Measurements from ENCODE around the gene H2BW2. TPM values are rescaled to one million over a fixed set of nuclear protein-coding genes. Genes with fewer than 3 reads are reported as not detected.
"Not testable (repeated sequence)": the region's sequence is repeated elsewhere in the genome, so short reads cannot be mapped to it uniquely, and the experiment has no call there.

H2BW2 gene
- total RNA-seq, 2 donors from 2014 or later = not detected

DNA sequence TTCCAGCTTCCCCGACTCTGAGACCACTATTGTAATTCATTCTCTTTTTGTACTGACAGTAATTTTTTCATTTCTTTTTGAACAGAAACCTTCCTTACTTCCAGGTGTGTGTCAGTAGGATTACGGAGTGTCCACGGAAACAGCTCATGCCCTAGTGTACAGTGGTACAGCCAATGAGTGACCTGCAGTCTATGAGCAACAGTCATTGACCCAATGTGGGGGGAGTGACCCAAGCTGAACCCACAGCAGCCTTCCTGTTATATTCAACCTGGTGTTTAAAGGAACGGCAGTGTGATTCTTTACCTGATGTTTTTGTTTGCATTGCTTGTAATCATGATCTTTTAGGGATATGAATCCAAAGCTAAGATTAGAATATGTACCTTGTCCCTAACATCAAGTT, 1.2 kb downstream of the H2BW2 start:
- H3K9ac ChIP-seq (ENCODE audit: extremely low read depth, low read length, poor library complexity, severe bottlenecking) = no peak overlapping the region
- Mint-ChIP-seq H3K36me3 (ENCODE audit: low read depth) (no peaks in the 10 kb centered on the region), H3K27ac (no peak overlapping the region), H3K9me3 (peaks cover 77% of the 10 kb centered on the region), H3K4me1 (no peaks in the 10 kb centered on the region), H3K4me3 (no peak overlapping the region), H3K27me3 (ENCODE audit: insufficient read depth) (peaks cover 8% of the 10 kb centered on the region)
- H3K4me3 ChIP-seq (ENCODE audit: low read length) = no peak overlapping the region
- no peak for TF ChIP-seq CTCF (conservative IDR thresholded peaks at IDR 0.05)
- H3K27ac ChIP-seq (ENCODE audit: low read depth, low read length) = no peak overlapping the region
- DNase-seq = no peak
- H3K4me1 ChIP-seq (ENCODE audit: control insufficient read depth, insufficient read depth, low read length) = no peaks in the 10 kb centered on the region
- 92 to 100% methylated on average over 3 of the region's 4 CpGs for WGBS, 2 experiments (ENCODE audit: insufficient coverage in 1 of 2, insufficient read length in 1 of 2)
- H3K27me3 ChIP-seq (ENCODE audit: control insufficient read depth, insufficient read depth, low read length, poor library complexity, severe bottlenecking) = no peaks in the 10 kb centered on the region
- no peaks in the 10 kb centered on the region for H3K36me3 ChIP-seq (ENCODE audit: control insufficient read depth, insufficient read depth, low read length)
- H3K9me3 ChIP-seq (ENCODE audit: control insufficient read depth, low read length) = peaks cover 24% of the 10 kb centered on the region

DNA sequence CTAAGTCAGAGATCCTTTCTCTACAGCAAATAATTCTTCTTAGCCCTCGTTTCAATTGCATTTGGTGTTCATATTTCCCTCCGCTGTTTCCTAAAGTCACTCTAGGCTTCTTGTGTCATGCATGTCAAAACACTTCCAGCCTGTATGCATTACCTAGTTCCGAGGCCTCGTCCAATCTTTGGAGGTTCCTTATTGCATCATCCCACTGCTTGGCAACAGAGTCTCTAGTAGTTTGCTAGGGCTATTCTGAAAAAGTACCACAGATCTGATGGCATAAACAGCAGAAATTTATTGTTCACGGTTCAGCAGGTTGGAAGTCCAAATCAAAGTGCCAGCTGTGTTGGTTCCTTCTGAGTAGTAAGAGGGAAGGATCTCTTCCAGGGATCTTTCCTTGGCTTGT, 5.9 kb downstream of the H2BW2 start:
- Mint-ChIP-seq H3K27ac (no peak overlapping the region), H3K9me3 (peaks cover 83% of the 10 kb centered on the region), H3K4me3 (no peak overlapping the region), H3K4me1 (peaks cover 4% of the 10 kb centered on the region), H3K36me3 (ENCODE audit: low read depth) (no peaks in the 10 kb centered on the region), H3K27me3 (ENCODE audit: insufficient read depth) (peaks cover 2% of the 10 kb centered on the region)
- TF ChIP-seq CTCF (conservative IDR thresholded peaks at IDR 0.05) = no peak
- Histone ChIP-seq H3K36me3 (ENCODE audit: control insufficient read depth, insufficient read depth, low read length) (no peaks in the 10 kb centered on the region), H3K27ac (ENCODE audit: low read depth, low read length) (no peak overlapping the region), H3K27me3 (ENCODE audit: control insufficient read depth, insufficient read depth, low read length, poor library complexity, severe bottlenecking) (no peaks in the 10 kb centered on the region), H3K4me3 (ENCODE audit: low read length) (peak overlapping the region; percentile 40), H3K9ac (ENCODE audit: extremely low read depth, low read length, poor library complexity, severe bottlenecking) (no peak overlapping the region), H3K4me1 (ENCODE audit: control insufficient read depth, insufficient read depth, low read length) (no peaks in the 10 kb centered on the region), H3K9me3 (ENCODE audit: control insufficient read depth, low read length) (peaks cover 24% of the 10 kb centered on the region)
- WGBS, 2 experiments (ENCODE audit: insufficient coverage in 1 of 2, insufficient read length in 1 of 2) = 86 to 94% methylated on average over 3 to 5 of the region's 5 CpGs
- no peak for DNase-seq

DNA sequence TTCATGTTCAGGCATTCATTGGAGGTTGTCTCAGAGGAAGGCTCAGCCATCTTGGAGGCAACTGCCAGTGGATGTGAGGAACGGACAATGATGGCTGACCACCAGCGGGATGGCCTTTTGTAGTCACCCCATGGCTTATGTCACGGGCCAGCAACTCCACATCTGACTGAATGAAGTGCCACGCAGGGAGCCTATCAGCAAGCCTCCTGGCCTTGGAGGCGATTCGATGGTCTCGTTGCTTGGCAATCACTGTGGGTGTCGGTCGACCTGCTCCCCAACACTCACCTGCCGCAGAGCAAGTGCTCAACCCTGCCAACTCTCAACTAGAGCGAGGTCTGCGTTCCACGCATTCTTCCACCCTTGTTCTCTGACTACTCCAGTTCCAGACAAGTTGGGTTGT, 7.4 kb downstream of the H2BW2 start:
- no peak for DNase-seq
- Mint-ChIP-seq H3K27ac (no peak overlapping the region), H3K36me3 (ENCODE audit: low read depth) (no peaks in the 10 kb centered on the region), H3K4me3 (no peak overlapping the region), H3K9me3 (peaks cover 74% of the 10 kb centered on the region), H3K27me3 (ENCODE audit: insufficient read depth) (peaks cover 1% of the 10 kb centered on the region), H3K4me1 (peaks cover 4% of the 10 kb centered on the region)
- H3K4me3 ChIP-seq (ENCODE audit: low read length) = no peak overlapping the region
- H3K9ac ChIP-seq (ENCODE audit: extremely low read depth, low read length, poor library complexity, severe bottlenecking) = no peak overlapping the region
- H3K27me3 ChIP-seq (ENCODE audit: control insufficient read depth, insufficient read depth, low read length, poor library complexity, severe bottlenecking) = no peaks in the 10 kb centered on the region
- TF ChIP-seq CTCF (conservative IDR thresholded peaks at IDR 0.05) = no peak
- no peaks in the 10 kb centered on the region for H3K36me3 ChIP-seq (ENCODE audit: control insufficient read depth, insufficient read depth, low read length)
- H3K9me3 ChIP-seq (ENCODE audit: control insufficient read depth, low read length) = peaks cover 23% of the 10 kb centered on the region
- H3K4me1 ChIP-seq (ENCODE audit: control insufficient read depth, insufficient read depth, low read length) = no peaks in the 10 kb centered on the region
- H3K27ac ChIP-seq (ENCODE audit: low read depth, low read length) = no peak overlapping the region
- WGBS, 2 experiments (ENCODE audit: insufficient coverage in 1 of 2, insufficient read length in 1 of 2) = 94 to 96% methylated on average over 8 to 13 of the region's 13 CpGs

DNA sequence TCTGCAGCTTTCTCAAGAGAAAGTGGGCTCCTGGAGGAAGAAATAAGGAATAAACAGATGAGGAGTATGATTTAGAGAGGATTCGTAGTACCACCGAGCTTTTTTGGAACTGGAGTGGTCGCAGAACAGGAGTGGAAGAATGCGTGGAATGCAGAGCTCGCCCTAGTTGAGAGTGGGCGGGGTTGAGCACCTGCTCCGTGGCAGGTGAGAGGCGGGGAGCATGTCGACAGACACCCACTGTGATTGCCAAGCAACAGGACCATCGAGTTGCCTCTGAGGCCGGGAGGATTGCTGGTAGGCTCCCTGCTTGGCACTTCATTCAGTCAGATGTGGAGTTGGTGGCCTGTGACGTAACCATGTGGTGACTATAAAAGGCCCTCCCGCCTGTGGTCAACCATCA, 15.2 kb downstream of the H2BW2 start:
- not testable (repeated sequence) for H3K4me1 Mint-ChIP-seq; H3K27me3 Mint-ChIP-seq (ENCODE audit: insufficient read depth); H3K9me3 Mint-ChIP-seq; H3K36me3 Mint-ChIP-seq (ENCODE audit: low read depth); H3K36me3 ChIP-seq (ENCODE audit: control insufficient read depth, insufficient read depth, low read length); H3K9me3 ChIP-seq (ENCODE audit: control insufficient read depth, low read length); H3K9ac ChIP-seq (ENCODE audit: extremely low read depth, low read length, poor library complexity, severe bottlenecking); H3K27me3 ChIP-seq (ENCODE audit: control insufficient read depth, insufficient read depth, low read length, poor library complexity, severe bottlenecking); H3K27ac Mint-ChIP-seq; DNase-seq; H3K4me3 Mint-ChIP-seq; H3K4me1 ChIP-seq (ENCODE audit: control insufficient read depth, insufficient read depth, low read length); H3K4me3 ChIP-seq (ENCODE audit: low read length); H3K27ac ChIP-seq (ENCODE audit: low read depth, low read length)
- WGBS, 2 experiments (ENCODE audit: insufficient coverage in 1 of 2, insufficient read length in 1 of 2) = no CpG with 5 or more reads among the region's 13 CpGs

- not testable (repeated sequence) for H3K4me3 ChIP-seq (ENCODE audit: low read length); H3K4me3 Mint-ChIP-seq; H3K27me3 Mint-ChIP-seq (ENCODE audit: insufficient read depth); DNase-seq; H3K27ac ChIP-seq (ENCODE audit: low read depth, low read length); H3K9me3 Mint-ChIP-seq; H3K27ac Mint-ChIP-seq; H3K4me1 ChIP-seq (ENCODE audit: control insufficient read depth, insufficient read depth, low read length); H3K9ac ChIP-seq (ENCODE audit: extremely low read depth, low read length, poor library complexity, severe bottlenecking); H3K36me3 Mint-ChIP-seq (ENCODE audit: low read depth); H3K36me3 ChIP-seq (ENCODE audit: control insufficient read depth, insufficient read depth, low read length); H3K4me1 Mint-ChIP-seq; H3K9me3 ChIP-seq (ENCODE audit: control insufficient read depth, low read length); H3K27me3 ChIP-seq (ENCODE audit: control insufficient read depth, insufficient read depth, low read length, poor library complexity, severe bottlenecking)
- WGBS, 2 experiments (ENCODE audit: insufficient coverage in 1 of 2, insufficient read length in 1 of 2) = 97% methylated on average over 6 of the region's 18 CpGs; no CpG with 5 or more reads in 1 of the 2 experiments
Observed at GRCh38 chrX:104062636-104063035, 22.9 kb downstream of the H2BW2 start.
